Caki2 (cell line): Measurements from ENCODE around the gene SCLY. TPM values are rescaled to one million over a fixed set of nuclear protein-coding genes. Genes with fewer than 3 reads are reported as not detected.

ENCODE experiments used
- DNase-seq: peaks from one replicate; pipeline ENCODE4 v3.0.0-alpha.2; 2015; ENCODE audit warnings: low read depth
- in situ Hi-C: cut with HindIII; loops from 2 replicates; pipeline ENCODE4 v1.10.0; 2016; ENCODE audit warnings: low sequenced_read_pairs, low pct_unique_long_range_greater_than_20kb, mixed read lengths
- total RNA-seq: library from RNA; depleted of rRNA; stranded (reverse); fragments of >200 nt; shearing (Covaris generic); gene quantifications from 2 replicates; pipeline ENCODE4 v1.2.3, GENCODE V29; 2014; ENCODE audit warnings: low replicate concordance; rRNA removed

SCLY gene
- total RNA-seq, 1 experiment from 2014 or later = 16.7 TPM

DNA sequence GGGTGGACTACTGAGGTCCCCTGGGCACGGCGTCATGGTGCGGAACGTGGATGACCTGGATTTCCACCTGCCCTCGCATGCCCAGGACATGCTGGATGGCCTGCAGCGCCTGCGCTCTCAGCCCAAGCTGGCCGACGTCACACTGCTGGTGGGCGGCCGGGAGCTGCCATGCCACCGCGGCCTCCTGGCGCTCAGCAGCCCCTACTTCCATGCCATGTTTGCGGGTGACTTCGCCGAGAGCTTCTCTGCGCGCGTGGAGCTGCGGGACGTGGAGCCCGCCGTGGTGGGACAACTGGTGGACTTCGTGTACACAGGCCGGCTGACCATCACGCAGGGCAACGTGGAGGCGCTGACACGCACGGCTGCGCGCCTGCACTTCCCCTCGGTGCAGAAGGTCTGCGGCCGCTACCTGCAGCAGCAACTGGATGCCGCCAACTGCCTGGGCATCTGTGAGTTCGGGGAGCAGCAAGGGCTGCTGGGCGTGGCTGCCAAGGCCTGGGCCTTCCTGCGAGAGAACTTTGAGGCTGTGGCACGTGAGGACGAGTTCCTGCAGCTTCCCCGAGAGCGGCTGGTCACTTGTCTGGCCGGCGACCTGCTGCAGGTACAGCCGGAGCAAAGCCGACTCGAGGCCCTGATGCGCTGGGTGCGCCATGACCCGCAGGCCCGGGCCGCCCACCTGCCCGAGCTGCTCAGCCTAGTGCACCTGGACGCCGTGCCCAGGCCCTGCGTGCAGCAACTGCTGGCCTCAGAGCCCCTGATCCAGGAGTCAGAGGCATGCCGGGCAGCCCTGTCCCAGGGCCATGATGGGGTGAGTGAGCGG is 80.1 kb downstream of the SCLY start:
- in situ Hi-C loops = no loop called here
- DNase-seq = no peak

DNA sequence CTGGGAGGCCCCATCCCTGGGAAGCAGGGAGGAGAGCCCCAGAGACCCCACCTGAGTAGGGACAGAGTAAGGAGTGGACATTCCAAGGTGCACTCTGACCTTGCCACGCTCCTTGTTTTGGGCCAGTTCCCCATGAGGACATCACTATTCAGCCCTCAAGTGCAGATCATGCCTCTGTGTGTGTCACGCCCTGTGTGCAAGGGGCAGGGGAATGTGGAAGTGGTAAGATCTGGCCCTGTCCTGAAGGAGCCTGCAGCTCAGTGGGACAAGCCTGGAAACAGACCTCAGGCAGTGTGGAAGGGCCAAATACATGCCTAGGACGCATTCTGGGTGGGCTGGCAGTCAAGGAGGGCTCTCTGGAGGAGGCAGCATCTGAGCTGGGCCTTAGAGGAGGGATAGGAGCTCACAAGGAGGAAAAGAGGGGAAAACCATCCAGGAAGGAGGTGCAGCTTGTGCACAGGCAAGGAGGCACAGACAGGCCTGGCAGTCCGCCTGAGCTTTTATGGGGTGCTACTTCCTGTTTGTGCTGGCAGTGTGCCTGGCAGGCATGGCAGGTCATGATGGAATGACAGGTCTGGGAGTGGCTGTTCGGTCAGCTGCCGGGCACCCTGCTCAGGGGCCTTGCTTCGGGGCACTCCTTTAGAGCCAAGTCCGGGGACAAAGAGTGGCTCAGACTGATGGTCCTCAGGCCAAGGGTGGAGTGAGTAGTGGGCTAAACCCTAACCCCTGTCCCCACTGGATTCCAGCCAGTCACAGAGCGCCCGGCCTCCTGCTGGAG is 80.9 kb downstream of the SCLY start:
- in situ Hi-C loops = no loop called here
- DNase-seq = peak; percentile 40

DNA sequence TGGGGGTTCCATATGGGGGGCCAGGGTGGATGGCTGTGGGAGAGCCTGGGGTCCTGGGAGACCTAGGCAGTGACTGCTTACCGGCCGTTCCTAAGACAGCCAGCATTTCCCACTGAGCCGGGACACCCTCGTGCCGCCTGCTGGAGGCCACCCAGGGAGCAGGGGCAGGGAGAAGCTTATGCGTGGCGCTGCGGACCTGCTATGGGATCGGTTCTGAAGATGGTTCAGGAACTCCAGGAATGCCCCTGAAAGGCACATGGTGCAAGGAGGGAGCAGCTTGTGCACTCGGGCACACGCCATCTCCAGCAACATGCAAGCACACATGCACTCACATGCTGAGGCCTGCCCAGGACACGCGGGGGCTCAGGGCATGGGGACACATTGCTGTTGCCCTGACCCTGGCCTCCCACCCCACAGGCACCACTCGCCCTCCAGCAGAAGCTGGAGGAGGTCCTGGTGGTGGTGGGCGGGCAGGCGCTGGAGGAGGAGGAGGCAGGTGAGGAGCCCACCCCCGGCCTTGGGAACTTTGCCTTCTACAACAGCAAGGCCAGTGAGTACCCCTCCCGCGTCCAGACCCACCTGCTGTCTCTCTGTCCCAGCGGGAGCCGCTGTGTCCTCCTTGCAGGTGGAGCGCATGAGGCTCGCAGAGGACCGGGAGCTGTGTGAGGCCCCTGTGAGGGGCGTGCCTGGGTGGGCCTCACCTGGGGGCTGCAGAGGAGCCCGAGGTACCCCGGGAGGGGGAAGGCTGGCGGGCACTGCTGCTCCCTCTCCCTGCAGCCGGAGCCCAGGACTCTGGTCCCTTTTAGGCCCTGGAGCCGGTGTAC is 81.8 kb downstream of the SCLY start:
- DNase-seq = no peak
- in situ Hi-C loops = no loop called here

DNA sequence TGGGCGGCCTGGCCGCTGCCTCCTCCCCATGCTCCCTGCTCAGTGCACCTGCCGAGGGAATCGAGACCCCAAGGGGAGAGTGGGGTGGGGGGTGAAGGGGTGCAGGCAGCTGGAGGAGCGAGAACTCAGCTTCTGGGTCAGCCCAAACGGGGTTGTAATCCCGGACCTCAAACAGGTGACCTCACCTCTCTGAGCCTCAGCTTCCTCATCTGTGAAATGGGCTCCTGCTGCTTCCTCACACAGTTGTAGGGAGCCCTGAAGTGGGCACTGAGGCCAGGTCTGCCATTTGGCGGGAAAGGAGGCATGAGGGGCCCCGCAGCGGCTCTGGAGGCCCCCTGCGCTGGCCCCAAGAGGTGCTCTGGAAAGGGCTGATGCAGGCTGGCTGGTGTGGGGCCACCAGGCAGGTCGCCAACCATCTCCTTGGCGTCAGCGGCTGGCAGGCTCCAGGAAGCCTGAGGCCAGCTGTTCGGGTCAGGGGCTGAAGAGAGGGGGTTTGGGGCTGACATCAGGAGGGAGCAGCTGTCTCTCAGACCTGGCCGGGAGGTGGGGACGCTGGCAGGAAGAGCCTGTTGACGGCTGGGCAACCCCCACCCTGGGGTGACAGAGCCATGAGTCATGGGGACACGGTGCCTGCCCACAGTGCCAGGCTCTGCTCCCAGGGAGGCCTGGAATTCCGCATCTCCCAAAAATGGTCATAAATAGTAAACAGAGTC is 82.6 kb downstream of the SCLY start:
- peak; percentile 44 for DNase-seq
- in situ Hi-C loops = no loop called here

DNA sequence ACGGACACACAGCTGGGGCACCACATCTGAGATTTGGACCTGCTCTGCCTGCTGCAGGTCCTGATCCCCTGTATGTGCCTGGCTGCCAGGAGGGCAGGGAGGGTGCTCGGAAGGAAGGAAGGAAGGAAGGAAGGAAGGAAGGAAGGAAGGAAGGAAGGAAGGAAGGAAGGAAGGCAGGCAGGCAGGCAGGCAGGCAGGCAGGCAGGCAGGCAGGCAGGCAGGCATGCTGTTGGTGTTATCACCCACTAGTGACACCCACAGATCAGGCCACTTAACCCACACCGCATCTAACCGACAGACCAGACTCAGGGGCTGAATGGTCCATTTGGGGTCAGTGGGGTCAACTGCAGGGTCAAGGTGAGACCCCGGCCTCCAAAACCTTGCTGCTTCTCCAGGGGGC is 83.5 kb downstream of the SCLY start:
- in situ Hi-C loops = no loop called here
- DNase-seq = no peak

DNA sequence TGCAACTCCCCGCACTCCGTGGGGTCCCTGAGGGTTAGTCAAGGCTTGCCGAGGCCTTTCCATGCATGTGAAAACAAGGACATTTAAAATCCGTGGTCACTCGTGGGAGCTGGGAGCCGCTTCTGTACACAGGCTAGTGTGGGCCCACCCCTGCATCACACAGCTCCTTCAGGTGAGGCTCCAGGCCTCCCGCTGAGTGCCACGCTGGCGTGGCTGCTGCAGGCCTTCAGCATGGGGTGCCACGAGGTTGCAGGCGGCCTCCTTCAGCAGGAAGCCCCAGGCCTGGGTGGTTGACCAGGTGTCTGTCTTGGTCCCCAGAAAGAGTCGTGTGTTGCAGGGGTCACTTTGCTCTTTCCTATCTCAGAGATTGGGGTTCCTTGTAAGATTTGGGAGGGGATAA is 84.2 kb downstream of the SCLY start:
- in situ Hi-C loops = no loop called here
- DNase-seq = no peak

DNA sequence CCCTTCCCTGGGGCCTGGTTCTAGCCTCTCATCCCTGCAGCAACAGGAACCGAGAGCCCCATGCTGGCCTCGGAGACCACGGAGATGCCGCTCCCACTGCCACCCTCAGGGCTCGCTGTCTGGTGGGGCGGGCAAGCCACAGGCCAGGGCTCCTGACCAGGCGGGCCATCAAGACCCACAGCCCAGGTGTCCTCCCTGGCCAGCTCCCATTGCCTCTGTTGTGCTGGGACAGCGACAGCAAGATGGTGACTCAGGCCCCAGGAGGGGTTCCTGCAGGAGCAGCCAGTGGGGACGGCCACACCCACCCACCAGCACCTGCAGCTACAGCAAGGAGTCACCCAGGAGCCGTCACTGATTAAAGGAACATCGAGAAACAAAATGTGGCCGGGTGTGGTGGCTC is 85.0 kb downstream of the SCLY start:
- in situ Hi-C loops = no loop called here
- DNase-seq = no peak

DNA sequence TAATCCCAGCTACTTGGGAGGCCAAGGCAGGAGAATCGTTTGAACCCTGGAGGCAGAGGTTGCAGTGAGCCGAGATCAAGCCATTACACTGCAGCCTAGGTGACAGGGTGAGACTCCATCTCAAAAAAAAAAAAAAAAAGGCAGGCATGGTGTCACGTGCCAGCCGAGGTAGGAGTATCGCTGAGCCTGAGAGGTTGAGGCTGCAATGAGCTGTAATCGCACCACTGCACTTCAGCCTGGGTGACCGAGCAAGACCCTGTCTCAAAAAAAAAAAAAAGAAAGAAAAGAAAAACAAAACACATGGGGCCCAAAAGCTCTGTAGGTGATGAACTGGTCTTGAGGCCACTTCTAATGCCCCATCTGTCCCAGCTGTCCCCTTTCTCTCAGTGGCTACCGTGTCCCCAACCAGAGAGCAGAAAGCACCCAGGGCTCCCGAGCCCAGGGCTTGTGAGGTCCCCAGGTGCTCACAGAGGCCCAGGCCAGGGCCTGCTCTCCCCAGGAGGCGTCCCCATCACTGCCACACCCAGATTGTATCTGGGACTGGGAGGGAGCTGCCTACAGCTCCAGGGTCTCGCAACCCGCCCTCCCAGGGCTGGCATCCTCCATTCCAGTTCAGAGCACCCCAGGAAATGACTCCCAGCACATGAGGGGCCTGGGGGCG is 86.2 kb downstream of the SCLY start:
- in situ Hi-C loops = no loop called here
- peak; percentile 64 for DNase-seq

DNA sequence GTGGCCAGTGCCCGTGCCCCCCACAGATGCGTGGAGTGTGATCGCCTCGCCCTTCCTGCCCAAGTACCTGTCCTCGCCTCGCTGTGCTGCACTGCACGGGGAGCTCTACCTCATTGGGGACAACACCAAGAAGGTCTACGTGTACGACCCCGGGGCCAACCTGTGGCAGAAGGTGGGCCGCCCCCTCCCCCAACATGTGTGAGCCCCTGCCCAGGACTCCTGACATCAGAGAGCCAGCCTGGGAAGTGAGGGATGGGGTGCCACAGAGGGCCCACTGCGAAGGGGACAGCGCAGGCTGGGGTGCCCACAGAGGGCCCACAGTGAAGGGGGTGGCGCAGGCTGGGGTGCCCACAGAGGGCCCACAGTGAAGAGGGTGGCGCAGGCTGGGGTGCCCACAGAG is 88.2 kb downstream of the SCLY start:
- DNase-seq = no peak
- in situ Hi-C loops = no loop called here

Other genes with a start within 250 kb of the SCLY start
- not detected in 2 replicates for gene RAMP1, start 201.4 kb upstream of the SCLY start, total RNA-seq
- 36.6 and 80.4 TPM in 2 replicates for gene UBE2F, start 94.0 kb upstream of the SCLY start, total RNA-seq
- gene ESPNL, start 39.3 kb downstream of the SCLY start, total RNA-seq = 0.10 TPM in 1 of 2 replicates, not detected in the other
- 0.91 and 0.96 TPM in 2 replicates for gene KLHL30, start 77.7 kb downstream of the SCLY start, total RNA-seq
- 39.5 and 53.4 TPM in 2 replicates for gene ERFE, start 98.0 kb downstream of the SCLY start, total RNA-seq
- gene ILKAP, start 142.7 kb downstream of the SCLY start, total RNA-seq = 28.8 and 29.2 TPM in 2 replicates
- gene HES6, start 179.0 kb downstream of the SCLY start, total RNA-seq = 17.9 and 23.9 TPM in 2 replicates
- gene PER2, start 227.6 kb downstream of the SCLY start, total RNA-seq = 0.95 and 1.0 TPM in 2 replicates